ENCODE measurements around the gene FBXO21. TPM values are rescaled to one million over a fixed set of nuclear protein-coding genes. Genes with fewer than 3 reads are reported as not detected.
"Not testable (repeated sequence)": the region's sequence is repeated elsewhere in the genome, so short reads cannot be mapped to it uniquely, and the experiment has no call there.

FBXO21 gene
- total and polyA plus RNA-seq, 8 donors = 31.3 to 52.4 (median 50.2) TPM

DNA sequence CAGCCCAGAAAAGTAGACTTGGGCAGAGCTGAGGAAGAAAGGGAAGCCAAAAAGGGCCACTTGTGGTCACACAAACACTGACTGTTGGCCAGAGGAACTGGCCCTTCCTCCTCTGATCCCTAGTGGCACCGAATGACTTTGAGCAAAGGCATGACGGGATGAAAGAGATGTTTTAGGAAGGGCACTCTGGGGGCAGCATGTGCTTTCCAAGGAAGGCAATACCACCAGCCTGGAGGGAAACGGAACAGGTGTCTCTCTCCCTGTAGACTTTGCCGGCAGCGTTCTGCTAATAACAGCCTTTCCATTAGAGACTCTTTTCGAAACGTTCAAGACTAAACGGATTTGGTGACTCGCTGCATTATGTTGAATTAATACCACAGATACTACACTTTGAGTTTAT lies 12.3 kb upstream of the FBXO21 start:
- H3K4me1 ChIP-seq = no peaks in the 10 kb centered on the region
- no peaks in the 10 kb centered on the region for H3K36me3 ChIP-seq
- H3K27ac ChIP-seq = no peak overlapping the region
- no peaks in the 10 kb centered on the region for H3K9me3 ChIP-seq
- no peak overlapping the region for H3K4me3 ChIP-seq
- TF ChIP-seq, protein P1, sequence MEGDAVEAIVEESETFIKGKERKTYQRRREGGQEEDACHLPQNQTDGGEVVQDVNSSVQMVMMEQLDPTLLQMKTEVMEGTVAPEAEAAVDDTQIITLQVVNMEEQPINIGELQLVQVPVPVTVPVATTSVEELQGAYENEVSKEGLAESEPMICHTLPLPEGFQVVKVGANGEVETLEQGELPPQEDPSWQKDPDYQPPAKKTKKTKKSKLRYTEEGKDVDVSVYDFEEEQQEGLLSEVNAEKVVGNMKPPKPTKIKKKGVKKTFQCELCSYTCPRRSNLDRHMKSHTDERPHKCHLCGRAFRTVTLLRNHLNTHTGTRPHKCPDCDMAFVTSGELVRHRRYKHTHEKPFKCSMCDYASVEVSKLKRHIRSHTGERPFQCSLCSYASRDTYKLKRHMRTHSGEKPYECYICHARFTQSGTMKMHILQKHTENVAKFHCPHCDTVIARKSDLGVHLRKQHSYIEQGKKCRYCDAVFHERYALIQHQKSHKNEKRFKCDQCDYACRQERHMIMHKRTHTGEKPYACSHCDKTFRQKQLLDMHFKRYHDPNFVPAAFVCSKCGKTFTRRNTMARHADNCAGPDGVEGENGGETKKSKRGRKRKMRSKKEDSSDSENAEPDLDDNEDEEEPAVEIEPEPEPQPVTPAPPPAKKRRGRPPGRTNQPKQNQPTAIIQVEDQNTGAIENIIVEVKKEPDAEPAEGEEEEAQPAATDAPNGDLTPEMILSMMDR (IDR thresholded peaks at IDR 0.05) = no peak
- ATAC-seq = no peak
- peaks cover 0 to 28% of the 10 kb centered on the region in 2 donors for H3K27me3 ChIP-seq
- DNase-seq = no peak
- intact Hi-C loops (cut with DNase I) = no loop called here

DNA sequence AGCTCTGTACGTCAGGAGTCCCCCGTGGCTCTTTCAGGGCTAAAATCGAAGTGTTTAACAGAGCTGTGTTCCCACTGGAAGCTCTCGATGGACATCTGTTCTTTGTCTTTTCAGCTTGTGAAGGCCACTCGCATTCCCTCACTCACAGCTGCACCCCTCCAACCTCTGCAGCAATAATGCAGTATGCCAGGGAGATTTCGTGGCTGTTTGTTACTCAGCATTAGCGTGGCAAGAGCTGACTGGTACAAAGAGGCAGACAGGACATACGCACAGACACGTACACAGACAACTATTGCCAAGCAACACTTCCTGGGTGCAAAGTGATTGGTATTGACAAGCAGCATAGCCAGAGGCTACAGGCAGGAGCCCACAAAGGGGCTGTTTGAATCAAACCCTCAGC lies 11.8 kb upstream of the FBXO21 start:
- intact Hi-C loops (cut with DNase I) = no loop called here
- TF ChIP-seq, protein P1 (IDR thresholded peaks at IDR 0.05) = no peak
- ATAC-seq = no peak

DNA sequence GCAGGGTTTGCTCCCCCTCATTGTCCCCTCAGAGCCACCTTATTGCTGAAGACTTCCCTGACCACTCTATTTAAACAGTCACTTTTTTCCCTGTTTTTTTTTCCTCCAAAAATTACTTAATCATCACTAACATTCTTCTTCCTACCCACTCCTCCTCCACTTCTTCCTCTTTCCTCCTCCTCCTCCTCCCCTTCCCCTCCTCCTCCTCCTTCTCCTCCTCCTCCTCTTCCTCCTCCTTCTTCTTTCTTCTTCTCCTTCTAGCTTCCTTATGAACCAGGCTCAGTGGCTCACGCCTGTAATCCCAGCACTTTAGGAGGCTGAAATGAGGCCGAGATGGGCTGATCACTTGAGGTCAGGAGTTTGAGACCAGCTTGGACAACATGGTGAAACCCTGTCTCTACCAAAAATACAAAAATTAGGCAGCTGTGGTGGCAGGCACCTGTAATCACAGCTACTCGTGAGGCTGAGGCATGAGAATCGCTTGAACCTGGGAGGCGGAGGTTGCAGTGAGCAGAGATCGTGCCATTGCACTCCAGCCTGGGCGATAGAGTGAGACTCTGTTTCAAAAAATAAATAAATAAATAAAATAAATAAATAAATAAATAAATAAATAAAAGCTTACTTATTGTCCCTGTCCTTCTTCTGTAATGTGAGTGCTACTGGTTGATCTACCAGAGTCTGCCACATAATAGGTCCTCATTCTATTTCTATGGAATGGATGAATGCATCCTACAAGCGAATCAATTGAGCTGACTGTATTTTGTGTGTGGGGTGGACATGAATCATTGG lies 9.9 kb upstream of the FBXO21 start:
- H3K4me3 ChIP-seq; H3K27ac ChIP-seq; H3K4me1 ChIP-seq; intact Hi-C loops (cut with DNase I); H3K9me3 ChIP-seq; ATAC-seq; H3K36me3 ChIP-seq; DNase-seq: not testable (repeated sequence)
- H3K27me3 ChIP-seq = peaks cover 0 to 15% of the 10 kb centered on the region in 2 donors

More for the DNA sequence above, 11.8 kb upstream of the FBXO21 start:
- no peak overlapping the region for H3K27ac ChIP-seq
- H3K27me3 ChIP-seq = peaks cover 0 to 25% of the 10 kb centered on the region in 2 donors
- H3K4me3 ChIP-seq = no peak overlapping the region
- H3K4me1 ChIP-seq = no peaks in the 10 kb centered on the region
- H3K36me3 ChIP-seq = no peaks in the 10 kb centered on the region
- no peak for DNase-seq
- no peaks in the 10 kb centered on the region for H3K9me3 ChIP-seq

DNA sequence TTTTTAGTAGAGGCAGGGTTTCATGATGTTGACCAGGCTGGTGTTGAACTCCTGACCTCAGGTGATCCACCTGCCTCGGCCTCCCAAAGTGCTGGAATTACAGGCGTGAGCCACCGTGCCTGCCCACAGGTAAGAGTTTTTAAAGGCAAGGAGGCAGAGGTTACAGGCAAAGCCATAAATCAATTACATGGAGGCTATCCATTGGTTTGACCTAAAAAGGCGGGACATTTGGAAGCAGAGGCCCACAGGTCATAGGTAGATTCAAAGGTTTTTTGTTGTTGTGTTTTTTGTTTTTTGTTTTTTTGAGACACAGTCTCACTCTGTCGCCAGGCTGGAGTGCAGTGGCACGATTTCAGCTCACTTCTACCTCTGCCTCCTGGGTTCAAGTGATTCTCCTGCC lies 6.1 kb upstream of the FBXO21 start:
- H3K27ac ChIP-seq; DNase-seq; ATAC-seq; intact Hi-C loops (cut with DNase I); H3K36me3 ChIP-seq; H3K4me1 ChIP-seq; H3K27me3 ChIP-seq; H3K9me3 ChIP-seq; H3K4me3 ChIP-seq: not testable (repeated sequence)

DNA sequence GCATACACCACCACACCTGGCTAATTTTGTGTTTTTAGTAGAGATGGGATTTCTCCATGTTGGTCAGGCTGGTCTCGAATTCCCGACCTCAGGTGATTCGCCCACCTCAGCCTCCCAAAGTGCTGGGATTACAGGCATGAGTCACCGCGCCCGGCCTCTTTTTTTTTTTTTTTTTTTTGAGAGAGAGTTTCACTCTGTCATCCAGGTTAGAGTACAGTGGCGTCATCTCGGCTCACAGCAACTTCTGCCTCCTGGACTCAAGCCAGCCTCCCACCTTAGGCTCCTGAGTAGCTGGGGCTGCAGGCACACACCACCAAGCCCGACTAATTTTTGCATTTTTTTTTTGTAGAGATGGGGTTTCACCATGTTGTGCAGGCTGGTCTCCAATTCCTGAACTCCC lies 4.8 kb upstream of the FBXO21 start:
- H3K4me1 ChIP-seq; H3K4me3 ChIP-seq; ATAC-seq; H3K36me3 ChIP-seq; intact Hi-C loops (cut with DNase I); H3K27ac ChIP-seq; DNase-seq; H3K27me3 ChIP-seq; H3K9me3 ChIP-seq: not testable (repeated sequence)

DNA sequence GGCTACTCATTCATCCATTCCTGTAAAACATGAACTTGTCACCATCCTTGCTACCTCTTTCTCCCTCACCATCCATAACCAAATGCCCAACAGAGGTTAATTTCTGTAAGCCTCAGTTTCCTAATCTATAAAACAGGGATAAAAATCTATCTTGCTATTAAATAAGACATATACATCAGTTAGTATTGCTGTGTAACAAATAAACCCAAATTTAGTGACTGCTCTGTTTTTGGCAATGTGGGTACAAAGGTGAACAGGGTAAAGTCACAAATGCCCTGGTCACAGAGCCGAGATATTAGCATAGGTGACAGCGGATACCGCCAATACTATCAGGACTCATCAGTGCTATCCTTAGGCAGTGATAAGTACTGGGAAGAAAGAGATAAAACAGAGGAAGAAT lies 3.6 kb upstream of the FBXO21 start:
- H3K27ac ChIP-seq = no peak overlapping the region
- H3K9me3 ChIP-seq = no peaks in the 10 kb centered on the region
- no peak overlapping the region for H3K4me3 ChIP-seq
- DNase-seq (no peak), ATAC-seq (no peak)
- TF ChIP-seq, protein P1 (IDR thresholded peaks at IDR 0.05) = no peak
- intact Hi-C loops (cut with DNase I) = no loop called here
- no peaks in the 10 kb centered on the region for H3K36me3 ChIP-seq
- H3K27me3 ChIP-seq = peaks cover 0 to 10% of the 10 kb centered on the region in 2 donors
- peaks cover under 1 to 11% of the 10 kb centered on the region in 2 donors for H3K4me1 ChIP-seq

DNA sequence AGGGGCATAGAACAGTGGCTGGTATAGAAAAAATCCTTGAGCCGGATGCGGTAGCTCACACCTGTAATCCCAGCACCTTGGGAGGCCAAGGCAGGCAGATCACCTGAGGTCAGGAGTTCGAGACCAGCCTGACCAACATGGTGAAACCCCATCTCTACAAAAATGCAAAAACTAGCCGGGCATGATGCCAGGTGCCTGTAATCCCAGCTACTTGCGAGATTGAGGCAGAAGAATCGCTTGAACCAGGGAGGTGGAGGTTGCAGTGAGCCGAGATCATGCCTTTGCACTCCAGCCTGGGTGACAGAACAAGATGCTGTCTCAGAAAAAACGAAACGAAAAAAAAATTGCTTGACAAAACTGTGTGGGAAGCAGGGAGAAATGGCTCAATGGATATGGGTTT lies 2.3 kb upstream of the FBXO21 start:
- H3K27me3 ChIP-seq; H3K27ac ChIP-seq; H3K4me3 ChIP-seq; DNase-seq; H3K36me3 ChIP-seq; H3K9me3 ChIP-seq; ATAC-seq; intact Hi-C loops (cut with DNase I): not testable (repeated sequence)
- H3K4me1 ChIP-seq = peaks cover 5 to 16% of the 10 kb centered on the region in 2 donors
